CD4-positive, alpha-beta T cell treated with Interleukin-1 beta for 1 hour (primary cell): ENCODE results near the gene NINJ1.

ENCODE experiments used
- DNase-seq, 2 donors: peaks; one replicate each; pipeline ENCODE4 v3.0.0-alpha.2; 2020 to 2022

The NINJ1 gene

DNA sequence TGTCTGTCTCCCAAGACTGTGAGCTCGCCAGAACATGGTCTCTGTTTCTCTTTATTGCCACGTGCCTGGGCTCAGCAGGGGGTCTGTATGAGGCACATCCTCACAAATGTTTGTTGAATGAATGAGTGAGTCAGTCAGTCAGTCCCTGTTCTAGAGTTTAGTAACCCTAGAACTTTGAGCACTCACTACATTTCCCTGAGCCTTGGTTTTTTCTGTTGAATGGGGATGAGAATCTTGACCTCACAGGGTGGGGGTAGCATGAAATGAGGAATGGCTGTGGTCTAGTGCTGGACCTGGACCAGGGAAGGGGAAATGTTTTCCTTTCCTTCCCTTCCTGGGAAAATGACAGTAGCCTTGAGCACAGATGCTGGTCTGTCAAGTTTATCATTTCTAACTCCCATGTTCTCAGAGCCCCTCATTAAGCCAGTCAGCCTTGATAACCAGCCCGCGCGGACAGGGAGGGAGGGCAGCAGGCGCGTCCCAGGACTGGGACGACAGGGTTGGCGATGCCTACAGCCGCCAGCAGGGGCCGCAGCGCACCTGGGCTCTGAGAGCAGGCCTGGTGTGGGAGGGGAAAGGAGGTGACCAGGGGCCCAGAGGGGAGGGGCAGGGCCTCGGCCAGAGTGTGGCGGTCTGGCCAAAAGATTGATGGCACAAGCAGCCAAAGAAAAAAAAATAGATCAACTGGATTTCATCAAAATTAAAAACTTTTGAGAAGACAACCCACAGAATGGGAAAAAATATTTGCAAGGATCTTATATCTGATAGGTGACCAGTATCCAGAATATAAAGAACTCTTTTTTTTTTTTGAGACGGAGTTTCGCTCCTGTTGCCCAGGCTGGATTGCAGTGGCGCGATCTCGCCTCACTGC is 25.8 kb upstream of the NINJ1 start:
- DNase-seq: peak; percentile 73 to 76

GRCh38 chr9:93156475-93157008 is 22.5 kb upstream of the NINJ1 start:
- DNase-seq: no peak

DNA sequence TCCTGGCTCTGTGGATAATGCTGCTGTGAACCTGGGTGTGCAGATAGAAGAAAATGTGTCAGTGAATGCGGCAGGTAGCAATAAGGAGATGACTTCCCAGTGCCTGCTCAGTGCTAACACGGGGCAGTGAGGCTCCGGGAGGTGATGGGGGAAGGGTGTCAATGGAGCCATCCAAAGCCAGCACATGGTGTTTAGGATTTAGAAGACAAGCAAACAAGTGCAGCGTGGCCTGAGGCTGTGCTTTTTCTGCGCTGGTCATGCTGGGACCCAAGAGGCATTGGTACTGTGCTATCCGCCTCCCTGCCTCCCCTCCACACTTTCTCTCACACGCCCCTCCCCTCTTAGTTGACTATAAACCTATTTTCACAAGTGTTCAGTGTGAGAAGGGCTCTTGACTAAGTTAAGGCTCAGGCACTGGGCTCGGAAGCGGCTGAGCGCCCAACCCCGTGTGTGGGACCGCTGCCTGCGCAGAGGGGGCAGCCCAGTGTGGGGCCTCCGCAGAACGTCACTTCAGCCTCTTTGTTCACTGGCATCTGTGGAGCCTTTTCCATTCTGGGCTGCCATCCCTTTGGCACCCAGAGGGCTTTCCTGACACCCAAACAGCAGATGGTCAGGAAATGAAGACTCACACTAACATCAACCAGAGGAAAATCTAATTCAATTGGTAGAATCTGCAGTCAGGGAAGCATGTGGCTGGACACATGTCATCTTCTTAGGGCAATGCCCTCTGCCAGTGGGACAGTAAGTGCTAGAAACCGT is 21.8 kb upstream of the NINJ1 start:
- DNase-seq: no peak

- DNase-seq: peak; percentile 39 to 45
These were observed 20.3 kb upstream of the NINJ1 start for GRCh38 chr9:93154293-93154903.

DNA sequence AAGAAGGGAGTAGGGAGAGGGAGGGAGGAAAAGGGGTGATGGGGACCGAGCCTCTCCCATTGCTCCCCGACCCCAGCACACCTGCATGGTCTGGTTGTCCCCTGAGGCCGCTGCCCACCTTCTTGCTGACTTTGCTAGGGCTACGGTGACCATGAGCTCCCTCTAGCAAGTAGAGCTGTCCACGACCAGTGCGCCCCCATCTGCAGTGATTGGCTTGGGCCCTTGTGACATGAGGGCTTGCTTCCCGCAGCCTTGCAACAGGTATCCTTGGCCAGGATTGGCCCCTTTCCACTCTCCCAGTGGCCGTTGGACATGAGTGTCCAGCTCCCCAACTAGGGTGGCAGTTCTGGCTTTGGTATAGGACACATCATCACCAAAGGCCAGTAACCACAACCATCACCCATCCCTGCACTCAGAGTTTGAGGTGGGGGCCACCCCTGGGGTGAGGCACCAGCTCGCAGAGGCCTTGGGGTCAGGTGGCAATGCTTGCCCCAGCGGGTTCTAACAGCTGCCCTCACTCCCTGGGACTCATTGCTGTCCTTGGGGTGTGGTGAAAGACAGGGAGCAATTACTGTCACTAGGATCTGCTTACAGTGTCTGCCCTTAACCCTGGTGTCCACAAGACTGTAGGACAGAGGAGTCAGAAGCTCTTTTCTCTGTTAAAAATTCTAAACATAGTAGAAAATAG is 17.2 kb upstream of the NINJ1 start:
- DNase-seq: no peak

DNA sequence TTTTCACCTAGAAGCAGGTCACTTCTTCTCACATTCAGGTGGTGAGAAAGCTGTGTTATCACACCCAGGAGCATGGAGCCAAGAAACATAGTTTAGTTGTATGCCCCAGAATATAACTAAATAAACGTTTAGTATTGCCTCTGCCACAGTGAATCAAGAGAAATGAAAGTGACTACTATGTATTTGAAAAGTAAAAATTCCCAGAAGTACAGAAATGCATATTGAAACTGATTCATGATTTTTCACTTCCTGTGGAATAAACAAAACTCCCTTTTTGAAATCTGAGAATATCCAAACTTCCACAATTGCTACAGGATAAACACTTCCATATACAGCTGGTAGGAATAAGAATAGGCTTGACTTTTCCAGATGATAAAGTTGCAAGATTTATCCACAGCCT is 15.3 kb upstream of the NINJ1 start:
- DNase-seq: no peak

GRCh38 chr9:93148721-93149120 is 14.7 kb upstream of the NINJ1 start:
- DNase-seq: no peak

GRCh38 chr9:93147632-93148031 is 13.6 kb upstream of the NINJ1 start:
- no peak for DNase-seq

- peak in 1 of 2 donors; percentile 37 for DNase-seq
These were observed 12.6 kb upstream of the NINJ1 start for GRCh38 chr9:93146696-93147095.

- peak; percentile 69 to 74 for DNase-seq
These were observed 9.9 kb upstream of the NINJ1 start for GRCh38 chr9:93143830-93144530.

- DNase-seq: no peak
These were observed 7.9 kb upstream of the NINJ1 start for GRCh38 chr9:93141771-93142483.

- no peak for DNase-seq
These were observed 5.5 kb upstream of the NINJ1 start for GRCh38 chr9:93139365-93140182.

- no peak for DNase-seq
These were observed 4.2 kb upstream of the NINJ1 start for GRCh38 chr9:93138171-93138764.

DNA sequence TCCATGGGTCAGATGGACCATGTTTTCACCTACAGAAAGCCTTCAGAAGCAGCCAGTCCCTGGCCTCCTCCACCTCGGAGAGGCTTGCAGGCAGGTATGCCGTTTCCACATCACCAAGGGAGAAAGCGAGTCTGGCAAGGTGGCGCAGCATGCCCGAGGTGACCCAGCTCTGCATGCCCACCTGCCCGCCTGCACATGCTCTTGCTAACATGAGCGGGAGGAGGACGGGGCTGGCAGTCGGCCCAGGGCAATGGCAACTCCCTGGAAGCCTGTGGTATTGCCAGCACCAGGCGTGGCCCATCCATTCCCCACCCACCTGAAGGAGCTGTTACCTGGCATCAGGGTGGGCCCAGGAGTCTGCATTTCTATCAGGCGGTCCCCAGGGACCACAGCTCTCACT is 3.3 kb upstream of the NINJ1 start:
- DNase-seq: no peak

GRCh38 chr9:93136011-93136440 is 2.0 kb upstream of the NINJ1 start:
- DNase-seq: no peak

DNA sequence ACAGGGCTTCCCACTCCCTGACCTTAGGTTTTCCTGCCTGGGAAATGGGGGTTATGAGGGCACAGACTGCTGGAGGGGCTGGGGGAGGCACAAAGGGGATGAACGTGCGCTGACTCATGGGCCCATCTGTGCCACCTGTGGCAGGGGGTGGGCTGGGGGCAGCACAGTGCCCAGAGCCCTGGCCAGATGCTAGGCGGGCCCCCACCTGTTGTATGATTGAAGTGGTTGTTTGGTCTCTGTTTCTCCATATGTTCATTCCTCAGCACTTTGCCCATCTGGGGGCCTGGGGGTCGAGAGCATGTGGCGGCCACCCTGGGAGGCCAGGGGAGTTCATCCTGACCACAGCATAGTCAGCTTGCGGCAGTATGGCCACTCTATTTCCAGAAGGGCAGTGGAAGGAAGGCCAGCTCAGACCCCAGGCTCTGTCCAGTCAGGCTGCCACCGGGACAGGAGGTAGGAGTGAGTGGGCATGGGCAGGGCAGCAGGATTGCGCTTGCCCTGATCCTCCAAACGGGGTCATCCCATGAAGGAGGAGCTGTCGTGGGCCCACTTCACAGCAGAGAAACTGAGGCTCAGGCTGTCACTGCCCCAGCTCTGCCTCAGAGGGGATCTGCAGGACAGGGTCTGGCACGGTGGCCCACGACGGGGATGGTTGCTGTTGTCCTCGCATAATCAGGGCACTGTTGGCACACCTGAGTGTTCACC is 841 bp upstream of the NINJ1 start:
- no peak for DNase-seq

DNA sequence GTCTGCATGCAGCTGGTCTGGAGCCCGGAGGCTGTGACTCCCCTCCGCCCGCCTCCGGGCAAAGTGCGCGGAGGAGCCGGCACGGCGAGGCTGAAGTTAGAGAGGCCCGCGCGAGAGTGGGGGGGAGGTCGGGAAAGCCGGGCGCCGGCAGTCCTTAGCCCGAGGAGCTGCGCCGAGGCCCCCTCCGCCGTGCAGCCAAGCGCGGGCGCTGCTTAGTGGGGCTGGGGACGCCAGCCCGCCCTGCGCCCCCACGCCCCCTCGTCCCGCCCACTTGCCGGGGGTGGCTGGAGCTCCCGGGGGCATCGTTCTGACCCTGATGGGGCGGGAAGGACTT is 403 bp downstream of the NINJ1 start:
- DNase-seq: no peak

DNA sequence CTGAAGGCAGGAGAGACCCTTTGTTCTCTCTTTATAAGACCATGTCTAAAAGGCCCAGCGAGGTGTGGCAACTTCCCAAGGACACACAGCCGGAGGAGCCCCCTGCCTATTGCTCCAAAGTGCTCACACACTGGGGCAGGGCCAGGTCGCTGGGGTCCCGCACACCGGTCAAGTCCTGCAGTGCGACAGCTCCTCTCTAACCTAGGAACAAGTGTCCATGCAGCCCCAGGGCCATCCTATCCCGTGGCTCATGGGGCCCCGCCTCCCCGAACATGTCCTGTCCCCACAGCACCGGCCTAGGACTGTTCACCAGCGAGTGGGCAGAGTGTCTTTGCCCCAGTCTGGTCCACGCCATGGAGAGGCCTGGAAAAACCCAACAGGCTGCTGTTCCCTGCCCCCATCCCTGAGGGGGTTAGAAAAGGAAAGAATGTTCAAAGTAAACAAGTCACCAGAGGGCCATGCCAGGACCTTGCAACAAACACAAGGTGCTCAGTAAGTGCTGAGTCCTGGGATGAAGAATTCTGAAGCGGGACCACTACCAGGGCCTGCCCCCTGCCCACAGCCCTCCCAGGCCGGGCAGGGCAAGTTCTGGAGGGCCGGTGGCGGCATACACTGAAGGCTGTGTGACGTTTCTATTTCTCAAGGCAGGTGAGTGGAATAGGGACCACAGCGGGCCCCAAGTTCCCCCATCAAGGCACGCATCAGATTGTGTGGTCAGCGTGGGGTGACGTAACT is 938 bp downstream of the NINJ1 start:
- peak; percentile 73 to 83 for DNase-seq
